ENCODE results near the gene ABCC1.

The ABCC1 gene

GRCh38 chr16:15988268-15989013 lies 39.0 kb downstream of the ABCC1 start:
- DNase-seq (ENCODE audit: low read depth in 2 of 2, low spot score in 1 of 2): no peak

DNA sequence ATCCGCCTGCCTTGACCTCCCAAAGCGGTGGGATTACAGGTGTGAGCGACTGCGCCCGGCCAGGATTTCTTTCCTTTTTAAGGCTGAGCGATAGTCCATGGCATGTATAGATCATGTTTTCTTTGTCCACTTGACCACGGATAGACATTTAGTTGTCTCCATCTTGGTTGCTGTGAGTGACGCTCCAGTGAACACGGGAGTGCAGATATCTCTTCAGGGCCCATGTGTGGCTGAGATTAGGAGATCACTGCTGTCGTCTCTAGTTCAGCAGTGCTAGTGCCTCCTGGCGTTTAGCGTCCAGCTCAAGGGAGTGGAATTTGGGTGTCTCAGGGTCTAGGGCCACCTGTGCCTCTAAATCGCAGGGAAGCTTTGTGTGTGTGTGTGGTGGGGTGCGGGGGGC lies 41.5 kb downstream of the ABCC1 start:
- DNase-seq (ENCODE audit: low read depth in 2 of 2, low spot score in 1 of 2): no peak

DNA sequence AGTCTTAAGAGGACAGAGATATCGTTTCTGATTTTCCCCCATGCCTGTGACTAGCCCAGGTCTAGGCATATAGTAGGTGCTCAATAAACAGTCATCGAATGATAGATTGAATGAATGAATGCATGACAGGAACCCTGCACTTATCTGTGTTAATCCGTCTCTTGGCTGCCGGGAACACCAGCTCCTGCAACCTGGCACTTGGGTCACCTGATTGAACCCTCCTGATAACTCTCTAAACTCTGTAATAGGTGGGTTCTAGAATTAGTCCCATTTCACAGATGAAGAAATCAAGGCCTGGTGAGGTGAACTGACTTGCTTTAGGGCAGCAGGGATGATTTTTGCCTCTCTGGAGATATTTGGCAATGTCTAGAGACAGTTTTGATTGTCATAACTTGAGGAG lies 43.7 kb downstream of the ABCC1 start:
- DNase-seq (ENCODE audit: low read depth in 2 of 2, low spot score in 1 of 2): no peak

DNA sequence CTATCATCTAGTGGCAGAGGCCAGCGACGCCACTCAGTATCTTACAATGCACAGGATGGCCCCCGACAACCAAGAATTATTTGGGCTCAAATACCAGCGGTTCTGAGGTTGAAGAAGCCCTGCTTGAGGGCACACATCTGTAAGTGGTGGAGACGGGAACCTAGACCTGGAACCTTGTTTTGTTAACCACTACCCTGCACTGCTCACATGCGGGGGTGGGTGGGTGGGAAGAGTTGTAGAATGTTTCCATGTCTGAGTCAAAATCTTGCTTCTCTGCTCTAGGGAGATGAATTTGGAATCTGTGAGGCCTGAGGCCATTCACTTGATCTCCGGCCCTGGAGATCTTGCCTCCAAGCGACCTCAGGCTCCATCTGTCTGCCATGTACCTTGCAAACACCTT lies 44.1 kb downstream of the ABCC1 start:
- DNase-seq (ENCODE audit: low read depth in 2 of 2, low spot score in 1 of 2): no peak

DNA sequence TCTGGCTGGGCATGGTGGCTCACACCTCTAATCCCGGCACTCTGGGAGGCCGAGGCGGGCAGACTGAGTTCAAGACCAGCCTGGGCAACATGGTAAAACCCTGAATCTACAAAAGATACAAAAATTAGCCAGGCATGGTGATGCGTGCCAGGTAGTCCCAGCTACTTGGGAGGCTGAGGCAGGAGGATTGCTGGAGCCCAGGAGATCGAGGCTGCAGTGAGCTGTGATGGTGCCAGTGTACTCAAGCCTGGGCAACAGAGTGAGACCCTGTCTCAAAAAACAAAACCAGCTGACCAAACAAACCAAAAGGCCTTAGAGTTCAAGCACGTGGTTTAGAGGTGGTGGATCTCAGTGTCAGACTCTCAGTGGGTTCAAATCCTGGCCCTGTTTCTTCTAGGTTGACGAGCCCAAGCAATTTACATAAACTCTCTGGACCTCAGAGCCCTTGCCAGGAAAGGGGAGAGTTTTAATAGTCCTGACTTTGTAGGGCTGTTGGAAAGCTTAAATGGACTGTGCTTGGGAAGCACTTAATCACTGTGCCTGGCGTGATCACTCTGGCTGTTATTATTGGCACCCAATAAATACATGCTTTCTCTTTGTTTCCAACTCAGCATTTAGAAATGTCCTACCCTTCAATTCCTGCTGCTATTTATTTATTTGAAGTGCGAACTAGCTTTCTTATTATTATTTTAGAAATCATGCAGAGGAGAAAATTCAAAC lies 44.7 kb downstream of the ABCC1 start:
- no peak for DNase-seq (ENCODE audit: low read depth in 2 of 2, low spot score in 1 of 2)

GRCh38 chr16:15996432-15997109 lies 47.2 kb downstream of the ABCC1 start:
- no peak for DNase-seq (ENCODE audit: low read depth in 2 of 2, low spot score in 1 of 2)

GRCh38 chr16:16000685-16001084 lies 51.3 kb downstream of the ABCC1 start:
- no peak for DNase-seq (ENCODE audit: low read depth in 2 of 2, low spot score in 1 of 2)

GRCh38 chr16:16001596-16002255 lies 52.3 kb downstream of the ABCC1 start:
- DNase-seq (ENCODE audit: low read depth in 2 of 2, low spot score in 1 of 2): no peak

- no peak for DNase-seq (ENCODE audit: low read depth in 2 of 2, low spot score in 1 of 2)
Measured at GRCh38 chr16:16003719-16004313, 54.4 kb downstream of the ABCC1 start.

GRCh38 chr16:16004314-16004749 lies 54.9 kb downstream of the ABCC1 start:
- DNase-seq (ENCODE audit: low read depth in 2 of 2, low spot score in 1 of 2): no peak

DNA sequence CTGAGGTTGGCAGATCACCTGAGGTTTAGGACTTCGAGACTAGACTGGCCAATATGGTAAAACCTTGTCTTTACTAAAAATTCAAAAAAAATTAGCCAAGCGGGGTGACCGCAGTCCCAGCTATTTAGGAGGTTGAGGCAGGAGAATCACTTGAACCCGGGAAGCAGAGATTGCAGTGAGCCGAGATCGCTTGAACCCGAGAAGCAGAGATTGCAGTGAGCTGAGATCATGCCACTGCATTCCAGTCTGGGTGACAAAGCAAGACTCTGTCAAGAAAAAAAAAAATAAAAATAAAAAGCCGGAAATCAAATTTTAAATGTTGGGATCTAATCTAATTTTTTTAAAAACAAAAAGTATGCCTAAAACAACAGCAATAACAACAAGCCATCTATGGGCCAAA lies 56.3 kb downstream of the ABCC1 start:
- DNase-seq (ENCODE audit: low read depth in 2 of 2, low spot score in 1 of 2): no peak

GRCh38 chr16:16006650-16007049 lies 57.2 kb downstream of the ABCC1 start:
- DNase-seq (ENCODE audit: low read depth in 2 of 2, low spot score in 1 of 2): no peak

DNA sequence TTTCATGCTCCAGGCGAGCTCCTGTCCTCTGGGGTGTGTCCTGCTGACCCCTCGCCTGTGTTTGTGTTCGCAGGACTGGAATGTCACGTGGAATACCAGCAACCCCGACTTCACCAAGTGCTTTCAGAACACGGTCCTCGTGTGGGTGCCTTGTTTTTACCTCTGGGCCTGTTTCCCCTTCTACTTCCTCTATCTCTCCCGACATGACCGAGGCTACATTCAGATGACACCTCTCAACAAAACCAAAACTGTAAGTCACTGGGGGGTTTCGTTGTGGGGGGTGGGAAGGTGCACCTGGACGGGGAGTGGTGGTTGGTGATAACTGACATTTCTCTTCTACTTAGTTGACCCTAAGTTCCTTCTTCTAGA lies 58.3 kb downstream of the ABCC1 start:
- no peak for DNase-seq (ENCODE audit: low read depth in 2 of 2, low spot score in 1 of 2)

GRCh38 chr16:16008666-16009065 lies 59.2 kb downstream of the ABCC1 start:
- DNase-seq (ENCODE audit: low read depth in 2 of 2, low spot score in 1 of 2): no peak

DNA sequence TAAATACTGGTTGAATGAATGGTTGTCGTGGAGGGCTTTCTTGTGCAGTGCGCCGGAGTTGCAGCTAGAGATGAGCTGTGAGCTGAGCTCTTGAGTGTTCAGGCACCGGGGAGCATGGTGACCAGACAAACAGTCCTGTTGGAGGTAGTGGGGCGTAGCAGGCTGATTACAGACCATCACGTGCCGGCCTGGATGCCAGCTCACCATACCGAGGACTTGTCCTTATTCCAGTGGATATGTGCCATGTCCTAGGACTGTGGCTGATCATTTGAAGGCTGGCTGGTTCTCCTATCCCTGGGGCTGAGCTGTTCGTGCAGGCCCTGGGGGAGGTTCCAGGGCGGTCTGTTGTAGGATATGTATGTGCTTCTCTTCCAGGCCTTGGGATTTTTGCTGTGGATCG lies 60.0 kb downstream of the ABCC1 start:
- no peak for DNase-seq (ENCODE audit: low read depth in 2 of 2, low spot score in 1 of 2)

DNA sequence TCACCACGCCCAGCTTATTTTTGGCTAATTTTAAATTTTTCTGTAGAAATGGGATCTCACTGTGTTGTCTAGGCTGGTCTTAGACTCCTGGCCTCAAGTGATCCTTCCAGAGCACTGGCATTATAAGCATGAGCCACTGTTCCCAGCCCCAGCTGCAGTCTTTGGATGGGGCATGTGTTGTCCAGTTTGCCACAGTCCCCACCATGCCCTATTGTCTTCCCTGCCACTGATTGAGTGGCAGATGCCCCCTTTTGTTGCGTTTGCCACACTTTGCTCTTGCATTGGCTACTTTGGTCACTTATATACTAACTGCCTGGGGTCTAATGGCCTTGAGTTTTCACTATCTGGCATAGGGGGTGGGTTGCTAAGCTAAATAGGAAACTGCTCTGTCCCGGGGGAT lies 60.8 kb downstream of the ABCC1 start:
- no peak for DNase-seq (ENCODE audit: low read depth in 2 of 2, low spot score in 1 of 2)

DNA sequence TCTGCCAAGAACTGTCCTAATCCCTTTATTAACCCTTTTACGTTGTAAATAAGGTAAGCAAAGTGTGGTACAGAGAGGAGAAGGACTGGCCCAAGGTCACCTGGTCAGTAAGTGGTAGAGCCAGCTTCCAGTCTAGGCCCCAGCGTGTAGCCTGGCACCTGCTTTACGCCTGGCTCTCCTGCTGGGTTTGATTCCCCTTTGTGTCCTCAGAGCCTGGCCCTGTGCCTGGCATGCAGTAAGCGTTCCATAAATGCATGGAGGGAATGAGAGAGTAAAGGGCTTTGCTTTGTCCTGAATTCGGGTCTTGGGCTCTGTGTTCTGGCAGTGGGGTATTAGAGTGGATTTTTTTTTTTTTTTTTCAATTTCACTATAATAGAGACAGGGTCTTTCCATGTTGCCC lies 62.7 kb downstream of the ABCC1 start:
- DNase-seq (ENCODE audit: low read depth in 2 of 2, low spot score in 1 of 2): no peak

- DNase-seq (ENCODE audit: low read depth in 2 of 2, low spot score in 1 of 2): no peak
Measured at GRCh38 chr16:16013812-16014211, 64.4 kb downstream of the ABCC1 start.

GRCh38 chr16:16014329-16015224 lies 65.2 kb downstream of the ABCC1 start:
- DNase-seq (ENCODE audit: low read depth in 2 of 2, low spot score in 1 of 2): no peak

GRCh38 chr16:16015849-16016248 lies 66.4 kb downstream of the ABCC1 start:
- no peak for DNase-seq (ENCODE audit: low read depth in 2 of 2, low spot score in 1 of 2)
